Endodermal cell (in vitro differentiated cells): ENCODE results near the gene CHD5. TPM values are rescaled to one million over a fixed set of nuclear protein-coding genes. Genes with fewer than 3 reads are reported as not detected.

ENCODE experiments used
- DNase-seq: peaks from one replicate; pipeline ENCODE4 v3.0.0-alpha.2; 2017
- H3K27ac ChIP-seq: 2 replicates; pipeline ENCODE4 v1.5.1; 2013; ENCODE audit warnings: mild to moderate bottlenecking, low read depth, low read length, moderate library complexity
- H3K27me3 ChIP-seq: 2 replicates; pipeline ENCODE4 v1.6.1; 2013; ENCODE audit warnings: mild to moderate bottlenecking, low read length, moderate library complexity; ENCODE audit not compliant: insufficient read depth, control insufficient read depth, poor library complexity, severe bottlenecking
- H3K36me3 ChIP-seq: 2 replicates; pipeline ENCODE4 v1.7.0; 2013; ENCODE audit warnings: mild to moderate bottlenecking, low read length, moderate library complexity; ENCODE audit not compliant: control insufficient read depth, insufficient read depth
- H3K4me1 ChIP-seq: one replicate; pipeline ENCODE4 v1.7.0; 2013; ENCODE audit warnings: low read length; ENCODE audit not compliant: control insufficient read depth, insufficient read depth
- H3K4me3 ChIP-seq: 2 replicates; pipeline ENCODE4 v1.5.1; 2013; ENCODE audit warnings: mild to moderate bottlenecking, low read length, moderate library complexity
- H3K9ac ChIP-seq: 2 replicates; pipeline ENCODE4 v1.6.1; 2013; ENCODE audit warnings: mild to moderate bottlenecking, low read length, moderate library complexity; ENCODE audit not compliant: poor library complexity, severe bottlenecking; ENCODE audit errors: extremely low read depth
- H3K9me3 ChIP-seq: 2 replicates; pipeline ENCODE4 v1.6.1; 2013; ENCODE audit warnings: mild to moderate bottlenecking, low read length, moderate library complexity; ENCODE audit not compliant: control insufficient read depth
- H3K27ac Mint-ChIP-seq: 2 replicates; pipeline ENCODE4 v1.8.0; 2020; ENCODE audit warnings: mixed read lengths
- H3K27me3 Mint-ChIP-seq: 2 replicates; pipeline ENCODE4 v1.8.0; 2021; ENCODE audit warnings: mild to moderate bottlenecking, mixed read lengths; ENCODE audit not compliant: insufficient read depth
- H3K36me3 Mint-ChIP-seq: 2 replicates; pipeline ENCODE4 v1.8.0; 2020; ENCODE audit warnings: low read depth, mixed read lengths
- H3K4me1 Mint-ChIP-seq: 2 replicates; pipeline ENCODE4 v1.8.0; 2020; ENCODE audit warnings: mixed read lengths
- H3K4me3 Mint-ChIP-seq: 2 replicates; pipeline ENCODE4 v1.8.0; 2020; ENCODE audit warnings: mild to moderate bottlenecking, moderate library complexity, mixed read lengths
- H3K9me3 Mint-ChIP-seq: 2 replicates; pipeline ENCODE4 v1.8.0; 2020; ENCODE audit warnings: mild to moderate bottlenecking, mixed read lengths
- WGBS, 2 experiments: methylation state at CpG; one replicate each; pipeline versions ENCODE4 v1.1.5 to v1.1.7; 2013; ENCODE audit warnings: missing lambda C conversion rate in 2 of 2, mixed read lengths in 1 of 2; ENCODE audit not compliant: insufficient coverage in 1 of 2, insufficient read length in 1 of 2; 5-methylcytosine and 5-hydroxymethylcytosine counted together
- total RNA-seq, 2 donors: library from RNA; stranded (reverse); fragmentation: NEBNext Ultra II Directional in 1 of 2; extraction: Animal tissue kit (Norgen Biotek cat#: 25700) in 1 of 2; gene quantifications; 2 replicates in 1 of 2; 3 replicates in 1 of 2; pipeline ENCODE4 v1.2.1, GENCODE V29; 2021
- TF ChIP-seq, protein P1 (sequence below): fragments of 200-600 bp; sonication (generic); conservative IDR thresholded peaks from 2 replicates; pipeline ENCODE4 v1.5.0; 2021; ENCODE audit warnings: antibody characterized with exemption, mild to moderate bottlenecking

CHD5 gene
- total RNA-seq, 2 donors from 2014 or later: 0.40 to 0.69 TPM

DNA sequence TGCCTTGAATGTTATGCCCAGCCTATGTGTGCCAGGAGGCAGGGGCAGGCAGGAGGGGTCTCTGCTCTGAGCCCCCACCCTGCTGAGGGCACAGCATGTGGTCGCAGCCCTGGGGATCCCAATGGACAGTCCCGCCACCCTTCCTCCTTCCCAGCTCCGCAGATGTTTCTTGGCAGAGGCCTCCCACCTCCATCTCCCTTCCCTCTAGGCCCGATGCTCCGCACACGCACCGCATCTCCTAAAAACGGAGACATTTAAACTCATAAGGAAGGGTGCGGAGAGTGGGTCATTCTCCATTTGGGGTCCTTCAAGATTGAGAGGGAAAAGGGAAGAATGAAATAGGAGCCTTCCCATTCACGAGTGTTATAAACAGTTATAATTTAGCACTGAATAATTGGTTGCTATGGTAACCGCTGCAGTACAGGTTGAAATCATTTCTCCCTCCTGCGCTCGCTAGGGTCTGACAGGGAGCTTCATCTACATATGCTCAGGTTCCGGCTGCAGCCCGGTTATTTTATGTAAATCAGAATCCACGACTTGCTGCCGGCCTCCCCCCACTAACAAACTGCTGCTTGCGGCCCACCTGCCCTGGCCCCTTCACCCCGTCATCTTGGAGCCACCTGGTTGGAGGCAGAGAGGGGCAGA, 16.0 kb downstream of the CHD5 start:
- H3K27ac Mint-ChIP-seq: no peak overlapping the region
- Histone ChIP-seq H3K27ac (no peak overlapping the region), H3K27me3 (no peaks in the 10 kb centered on the region), H3K9me3 (no peaks in the 10 kb centered on the region), H3K4me3 (no peak overlapping the region), H3K9ac (no peak overlapping the region), H3K36me3 (no peaks in the 10 kb centered on the region), H3K4me1 (no peaks in the 10 kb centered on the region)
- H3K36me3 Mint-ChIP-seq: no peaks in the 10 kb centered on the region
- no peaks in the 10 kb centered on the region for H3K9me3 Mint-ChIP-seq
- TF ChIP-seq, protein P1, sequence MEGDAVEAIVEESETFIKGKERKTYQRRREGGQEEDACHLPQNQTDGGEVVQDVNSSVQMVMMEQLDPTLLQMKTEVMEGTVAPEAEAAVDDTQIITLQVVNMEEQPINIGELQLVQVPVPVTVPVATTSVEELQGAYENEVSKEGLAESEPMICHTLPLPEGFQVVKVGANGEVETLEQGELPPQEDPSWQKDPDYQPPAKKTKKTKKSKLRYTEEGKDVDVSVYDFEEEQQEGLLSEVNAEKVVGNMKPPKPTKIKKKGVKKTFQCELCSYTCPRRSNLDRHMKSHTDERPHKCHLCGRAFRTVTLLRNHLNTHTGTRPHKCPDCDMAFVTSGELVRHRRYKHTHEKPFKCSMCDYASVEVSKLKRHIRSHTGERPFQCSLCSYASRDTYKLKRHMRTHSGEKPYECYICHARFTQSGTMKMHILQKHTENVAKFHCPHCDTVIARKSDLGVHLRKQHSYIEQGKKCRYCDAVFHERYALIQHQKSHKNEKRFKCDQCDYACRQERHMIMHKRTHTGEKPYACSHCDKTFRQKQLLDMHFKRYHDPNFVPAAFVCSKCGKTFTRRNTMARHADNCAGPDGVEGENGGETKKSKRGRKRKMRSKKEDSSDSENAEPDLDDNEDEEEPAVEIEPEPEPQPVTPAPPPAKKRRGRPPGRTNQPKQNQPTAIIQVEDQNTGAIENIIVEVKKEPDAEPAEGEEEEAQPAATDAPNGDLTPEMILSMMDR: no peak
- H3K27me3 Mint-ChIP-seq: no peaks in the 10 kb centered on the region
- 83 to 87% methylated on average over 12 to 19 of the region's 19 CpGs for WGBS, 2 experiments
- peaks cover 2% of the 10 kb centered on the region for H3K4me1 Mint-ChIP-seq
- DNase-seq: no peak
- no peak overlapping the region for H3K4me3 Mint-ChIP-seq

DNA sequence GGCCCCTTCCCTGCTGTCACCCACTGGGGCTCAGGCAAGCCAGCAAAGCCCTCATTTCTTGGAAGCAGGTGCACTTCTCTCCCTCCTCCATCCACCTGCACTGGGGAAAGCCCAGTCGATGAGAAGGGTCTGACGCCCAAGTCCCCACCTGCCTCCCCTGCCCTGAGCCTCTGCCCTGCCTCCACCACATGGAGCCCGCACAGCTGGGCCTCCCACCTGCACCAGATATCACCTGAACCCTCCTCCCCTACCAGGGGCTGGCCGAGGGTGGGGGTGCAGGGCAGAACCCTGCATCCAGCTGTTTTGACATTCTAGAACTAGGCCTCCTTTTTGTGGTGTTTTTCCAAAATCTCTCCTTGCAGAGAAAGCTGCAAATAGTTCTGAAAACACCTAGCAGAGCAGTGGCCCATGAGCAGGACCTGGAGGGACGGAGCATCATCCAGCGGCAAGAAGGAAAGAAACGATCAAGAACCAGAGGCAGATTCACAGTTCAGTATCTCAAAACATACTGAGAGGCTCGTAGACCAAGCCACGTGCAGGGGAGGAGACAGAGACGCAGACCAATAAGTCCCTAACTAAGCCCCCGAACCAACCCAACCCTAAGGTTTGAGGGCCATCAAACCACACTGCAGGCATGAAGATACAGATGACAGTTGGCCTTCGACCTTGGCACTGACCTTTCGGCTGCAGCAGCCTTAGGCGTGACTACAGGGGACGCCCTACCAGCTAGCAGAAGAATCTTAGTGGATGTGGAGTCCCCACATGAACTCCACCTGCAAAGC, 16.7 kb downstream of the CHD5 start:
- Histone ChIP-seq H3K4me3 (no peak overlapping the region), H3K27ac (no peak overlapping the region), H3K36me3 (no peaks in the 10 kb centered on the region), H3K9me3 (no peaks in the 10 kb centered on the region), H3K27me3 (no peaks in the 10 kb centered on the region), H3K9ac (no peak overlapping the region), H3K4me1 (no peaks in the 10 kb centered on the region)
- Mint-ChIP-seq H3K27me3 (no peaks in the 10 kb centered on the region), H3K36me3 (no peaks in the 10 kb centered on the region), H3K4me1 (peaks cover 2% of the 10 kb centered on the region), H3K4me3 (no peak overlapping the region), H3K27ac (no peak overlapping the region), H3K9me3 (no peaks in the 10 kb centered on the region)
- WGBS, 2 experiments: 91 to 93% methylated on average over 11 to 15 of the region's 15 CpGs
- no peak for DNase-seq
- TF ChIP-seq, protein P1: no peak

DNA sequence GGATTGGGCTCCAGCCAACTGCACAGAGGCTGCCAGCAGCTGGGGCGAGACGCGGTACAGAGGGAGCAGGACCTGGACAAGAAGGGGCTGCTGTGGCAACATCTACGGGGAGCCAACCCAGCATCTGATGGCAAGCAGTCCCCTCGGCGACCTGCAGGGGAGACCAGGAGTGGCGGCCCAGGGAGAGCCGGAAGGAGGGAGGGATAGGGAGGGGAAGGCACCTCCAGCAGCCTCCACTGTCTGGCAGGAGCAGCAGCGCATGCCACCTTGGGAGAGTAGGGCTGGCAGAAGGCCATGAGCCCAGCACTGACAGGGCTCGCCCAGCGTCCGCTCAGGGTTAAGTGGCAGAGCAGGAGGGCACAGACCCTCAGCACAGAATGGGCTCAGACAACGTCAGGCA, 17.3 kb downstream of the CHD5 start:
- Mint-ChIP-seq H3K9me3 (no peaks in the 10 kb centered on the region), H3K4me3 (no peak overlapping the region), H3K4me1 (peaks cover 5% of the 10 kb centered on the region), H3K36me3 (no peaks in the 10 kb centered on the region), H3K27ac (no peak overlapping the region), H3K27me3 (no peaks in the 10 kb centered on the region)
- Histone ChIP-seq H3K9me3 (no peaks in the 10 kb centered on the region), H3K4me3 (no peak overlapping the region), H3K27ac (no peak overlapping the region), H3K36me3 (no peaks in the 10 kb centered on the region), H3K9ac (no peak overlapping the region), H3K27me3 (no peaks in the 10 kb centered on the region), H3K4me1 (no peaks in the 10 kb centered on the region)
- 72 to 79% methylated on average over 7 to 13 of the region's 13 CpGs for WGBS, 2 experiments
- TF ChIP-seq, protein P1: peak; percentile 53
- DNase-seq: peak; percentile 82
